Calu3 (cell line): Measurements from ENCODE around the gene BANK1. TPM values are rescaled to one million over a fixed set of nuclear protein-coding genes. Genes with fewer than 3 reads are reported as not detected.

Experiments used
- BruUV-seq: library from RNA; stranded (reverse); fragments of 400-500 nt; replicated peaks from 2 replicates; lab custom pipeline; 2021; lab: Mats Ljungman, UMichigan
- CTCF ChIA-PET: fragments of 300-600 bp; sonication (Branson Sonifier 250); formaldehyde crosslinking; loops from one replicate; lab custom pipeline; 2022; ENCODE audit warnings: antibody characterized with exemption; lab: Charles Lee
- DNase-seq: peaks from one replicate; pipeline ENCODE4 v3.0.0; 2022
- H3K27ac Mint-ChIP-seq: one replicate; pipeline ENCODE4 v1.8.0; 2022; ENCODE audit warnings: mixed read lengths; ENCODE audit not compliant: unreplicated experiment
- H3K27me3 Mint-ChIP-seq: one replicate; pipeline ENCODE4 v1.8.0; 2022; ENCODE audit warnings: mixed read lengths; ENCODE audit not compliant: unreplicated experiment
- H3K36me3 Mint-ChIP-seq: one replicate; pipeline ENCODE4 v1.8.0; 2022; ENCODE audit warnings: mild to moderate bottlenecking, moderate library complexity, mixed read lengths; ENCODE audit not compliant: insufficient read depth, unreplicated experiment
- H3K4me1 Mint-ChIP-seq: one replicate; pipeline ENCODE4 v1.8.0; 2022; ENCODE audit warnings: mild to moderate bottlenecking, low read depth, mixed read lengths; ENCODE audit not compliant: unreplicated experiment
- H3K4me3 Mint-ChIP-seq: one replicate; pipeline ENCODE4 v1.8.0; 2022; ENCODE audit warnings: mild to moderate bottlenecking, low read depth, moderate library complexity, mixed read lengths; ENCODE audit not compliant: unreplicated experiment
- H3K9me3 Mint-ChIP-seq: one replicate; pipeline ENCODE4 v1.8.0; 2022; ENCODE audit warnings: low read depth, mixed read lengths; ENCODE audit not compliant: unreplicated experiment
- intact Hi-C: fragments of 100-400 bp; cut with micrococcal nuclease; formaldehyde crosslinking; loops from one replicate; pipeline ENCODE4 v1.10.0; 2022; ENCODE audit not compliant: unreplicated experiment
- total RNA-seq: library from RNA; stranded (reverse); gene quantifications from 2 replicates; pipeline ENCODE4 v1.2.3, GENCODE V29; 2022
- TF ChIP-seq, protein P1 (sequence below): fragments of 200-600 bp; IDR thresholded peaks from one replicate; pipeline ENCODE4 v1.8.0; 2022; ENCODE audit warnings: antibody characterized with exemption; ENCODE audit not compliant: unreplicated experiment

The BANK1 gene
- total RNA-seq, 1 experiment from 2014 or later, result 6.4 TPM

DNA sequence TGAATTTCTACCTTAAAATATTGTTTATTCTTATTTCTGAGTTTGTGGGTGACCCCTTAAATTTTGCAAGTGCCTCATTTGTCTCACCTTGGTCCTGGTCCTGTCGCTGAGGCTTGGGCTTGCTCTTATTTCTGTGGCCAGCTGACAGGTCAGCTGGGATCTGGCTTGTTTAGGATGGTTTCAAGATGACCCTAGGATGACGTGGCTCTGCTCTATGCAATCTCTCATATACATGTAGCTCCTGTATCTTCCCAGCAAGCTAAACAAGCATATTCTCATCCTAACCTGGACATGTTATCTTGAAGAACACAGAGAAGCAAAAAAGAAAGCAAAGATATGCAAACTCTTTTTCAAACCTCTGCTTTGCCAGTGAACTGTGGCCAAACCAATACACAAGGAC, 158.4 kb downstream of the BANK1 start:
- no peak for DNase-seq
- Mint-ChIP-seq H3K4me1 (peaks cover 6% of the 10 kb centered on the region), H3K27me3 (no peaks in the 10 kb centered on the region), H3K4me3 (no peak overlapping the region), H3K36me3 (no peaks in the 10 kb centered on the region), H3K27ac (no peak overlapping the region), H3K9me3 (no peaks in the 10 kb centered on the region)
- intact Hi-C loops, result no loop called here
- no TSS peak for BruUV-seq
- CTCF ChIA-PET, result no interaction called here
- TF ChIP-seq, protein P1, sequence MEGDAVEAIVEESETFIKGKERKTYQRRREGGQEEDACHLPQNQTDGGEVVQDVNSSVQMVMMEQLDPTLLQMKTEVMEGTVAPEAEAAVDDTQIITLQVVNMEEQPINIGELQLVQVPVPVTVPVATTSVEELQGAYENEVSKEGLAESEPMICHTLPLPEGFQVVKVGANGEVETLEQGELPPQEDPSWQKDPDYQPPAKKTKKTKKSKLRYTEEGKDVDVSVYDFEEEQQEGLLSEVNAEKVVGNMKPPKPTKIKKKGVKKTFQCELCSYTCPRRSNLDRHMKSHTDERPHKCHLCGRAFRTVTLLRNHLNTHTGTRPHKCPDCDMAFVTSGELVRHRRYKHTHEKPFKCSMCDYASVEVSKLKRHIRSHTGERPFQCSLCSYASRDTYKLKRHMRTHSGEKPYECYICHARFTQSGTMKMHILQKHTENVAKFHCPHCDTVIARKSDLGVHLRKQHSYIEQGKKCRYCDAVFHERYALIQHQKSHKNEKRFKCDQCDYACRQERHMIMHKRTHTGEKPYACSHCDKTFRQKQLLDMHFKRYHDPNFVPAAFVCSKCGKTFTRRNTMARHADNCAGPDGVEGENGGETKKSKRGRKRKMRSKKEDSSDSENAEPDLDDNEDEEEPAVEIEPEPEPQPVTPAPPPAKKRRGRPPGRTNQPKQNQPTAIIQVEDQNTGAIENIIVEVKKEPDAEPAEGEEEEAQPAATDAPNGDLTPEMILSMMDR, result no peak

DNA sequence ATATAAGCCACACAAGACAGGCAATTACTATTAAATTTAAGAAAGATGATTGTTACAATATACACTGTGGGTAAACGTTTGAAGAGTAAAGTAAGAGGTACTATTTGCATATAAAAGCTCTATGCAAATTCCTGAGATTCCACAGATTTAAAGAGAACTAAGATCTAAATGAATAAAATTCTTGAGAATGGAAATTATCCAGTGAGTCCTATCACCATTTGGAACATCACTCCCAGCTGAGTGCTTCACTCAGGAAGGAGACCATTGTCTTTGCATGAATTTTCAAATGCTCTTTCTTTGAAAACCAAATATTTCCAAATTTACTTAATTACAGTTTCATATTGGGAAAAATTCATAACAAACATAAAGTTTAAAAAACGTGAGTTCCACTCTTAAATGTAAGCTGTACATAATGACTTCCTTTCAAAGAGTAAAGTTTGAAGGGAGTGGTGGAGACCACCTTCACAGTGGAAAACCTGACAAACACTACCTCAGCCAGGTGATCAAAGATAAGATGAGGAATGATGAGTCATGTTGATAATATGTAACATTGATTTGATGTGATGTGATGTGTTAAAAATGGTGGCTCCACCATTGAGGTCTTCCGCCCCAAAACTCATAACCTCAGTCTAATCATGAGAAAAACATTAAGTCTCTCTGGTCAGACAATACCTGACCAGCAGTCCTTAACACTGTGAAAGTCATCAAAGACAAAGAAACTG, 159.9 kb downstream of the BANK1 start:
- intact Hi-C loops, result no loop called here
- Mint-ChIP-seq H3K4me1 (peaks cover 11% of the 10 kb centered on the region), H3K9me3 (no peaks in the 10 kb centered on the region), H3K27me3 (no peaks in the 10 kb centered on the region), H3K27ac (no peak overlapping the region), H3K4me3 (no peak overlapping the region), H3K36me3 (no peaks in the 10 kb centered on the region)
- TF ChIP-seq, protein P1, result no peak
- no TSS peak for BruUV-seq
- CTCF ChIA-PET, result no interaction called here
- DNase-seq, result no peak

DNA sequence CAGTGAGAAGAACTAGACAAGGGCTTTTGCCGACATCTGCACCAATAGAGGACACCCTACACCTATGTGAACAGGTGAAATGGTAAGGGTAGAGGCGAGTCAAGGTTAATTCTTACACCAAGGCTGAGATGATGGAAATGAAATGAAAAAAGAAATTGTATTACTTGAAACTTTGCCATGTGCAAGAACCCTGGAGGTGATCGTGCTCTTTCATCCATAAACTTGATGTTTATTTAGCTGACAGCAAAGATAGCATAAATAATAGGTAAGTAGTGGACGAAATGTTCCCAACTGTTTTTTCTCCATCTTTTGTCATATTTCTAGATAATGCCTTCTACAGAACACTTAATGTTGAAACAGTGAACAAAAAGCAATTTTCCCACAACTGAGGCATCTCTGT, 162.5 kb downstream of the BANK1 start:
- no peak for DNase-seq
- Mint-ChIP-seq H3K27me3 (no peaks in the 10 kb centered on the region), H3K36me3 (no peaks in the 10 kb centered on the region), H3K9me3 (no peaks in the 10 kb centered on the region), H3K27ac (no peak overlapping the region), H3K4me1 (peaks cover 11% of the 10 kb centered on the region), H3K4me3 (no peak overlapping the region)
- CTCF ChIA-PET, result no interaction called here
- TF ChIP-seq, protein P1, result no peak
- intact Hi-C loops, result no loop called here
- BruUV-seq, result no TSS peak

DNA sequence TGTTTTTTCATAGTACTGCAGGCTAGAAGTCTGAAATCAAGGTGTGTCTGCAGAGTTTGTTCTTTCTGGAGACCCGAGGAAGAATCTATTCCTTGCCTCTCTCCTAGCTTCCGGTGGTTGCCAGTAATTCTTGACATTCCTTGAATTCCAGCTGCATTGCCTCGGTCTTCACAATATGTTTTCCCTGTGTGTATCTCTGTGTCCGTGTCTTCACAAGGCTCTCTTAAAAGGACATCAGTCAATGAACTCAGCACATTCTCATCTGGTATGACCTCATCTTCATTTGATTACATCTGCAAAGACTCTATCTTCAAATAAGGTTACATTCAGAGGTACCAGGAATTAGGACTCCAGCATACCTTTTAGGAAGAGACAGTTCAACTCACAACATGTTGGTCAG, 163.4 kb downstream of the BANK1 start:
- H3K4me1 Mint-ChIP-seq, result peaks cover 11% of the 10 kb centered on the region
- peak; percentile 2 for DNase-seq
- intact Hi-C loops, result no loop called here
- TF ChIP-seq, protein P1, result no peak
- H3K9me3 Mint-ChIP-seq, result no peaks in the 10 kb centered on the region
- no peaks in the 10 kb centered on the region for H3K27me3 Mint-ChIP-seq
- CTCF ChIA-PET, result no interaction called here
- no peak overlapping the region for H3K4me3 Mint-ChIP-seq
- H3K36me3 Mint-ChIP-seq, result no peaks in the 10 kb centered on the region
- no peak overlapping the region for H3K27ac Mint-ChIP-seq
- BruUV-seq, result no TSS peak
